ENCODE results near the gene CALD1.
"Not testable (repeated sequence)": the region's sequence is repeated elsewhere in the genome, so short reads cannot be mapped to it uniquely, and the experiment has no call there.

CALD1 gene

GRCh38 chr7:134957005-134957404 lies 177.6 kb downstream of the CALD1 start:
- H3K4me3 ChIP-seq (ENCODE audit: control insufficient read depth, low read depth, low read length): no peak overlapping the region
- DNase-seq (ENCODE audit: low read depth): no peak
- TF ChIP-seq, protein P1, sequence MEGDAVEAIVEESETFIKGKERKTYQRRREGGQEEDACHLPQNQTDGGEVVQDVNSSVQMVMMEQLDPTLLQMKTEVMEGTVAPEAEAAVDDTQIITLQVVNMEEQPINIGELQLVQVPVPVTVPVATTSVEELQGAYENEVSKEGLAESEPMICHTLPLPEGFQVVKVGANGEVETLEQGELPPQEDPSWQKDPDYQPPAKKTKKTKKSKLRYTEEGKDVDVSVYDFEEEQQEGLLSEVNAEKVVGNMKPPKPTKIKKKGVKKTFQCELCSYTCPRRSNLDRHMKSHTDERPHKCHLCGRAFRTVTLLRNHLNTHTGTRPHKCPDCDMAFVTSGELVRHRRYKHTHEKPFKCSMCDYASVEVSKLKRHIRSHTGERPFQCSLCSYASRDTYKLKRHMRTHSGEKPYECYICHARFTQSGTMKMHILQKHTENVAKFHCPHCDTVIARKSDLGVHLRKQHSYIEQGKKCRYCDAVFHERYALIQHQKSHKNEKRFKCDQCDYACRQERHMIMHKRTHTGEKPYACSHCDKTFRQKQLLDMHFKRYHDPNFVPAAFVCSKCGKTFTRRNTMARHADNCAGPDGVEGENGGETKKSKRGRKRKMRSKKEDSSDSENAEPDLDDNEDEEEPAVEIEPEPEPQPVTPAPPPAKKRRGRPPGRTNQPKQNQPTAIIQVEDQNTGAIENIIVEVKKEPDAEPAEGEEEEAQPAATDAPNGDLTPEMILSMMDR (IDR thresholded peaks at IDR 0.05; ENCODE audit: control insufficient read depth, insufficient read depth, low read depth, low read length, missing control alignments): no peak

- TF ChIP-seq, protein P1 (IDR thresholded peaks at IDR 0.05; ENCODE audit: control insufficient read depth, insufficient read depth, low read depth, low read length, missing control alignments): no peak
- DNase-seq (ENCODE audit: low read depth): no peak
- H3K4me3 ChIP-seq (ENCODE audit: control insufficient read depth, low read depth, low read length): no peak overlapping the region
Observed at GRCh38 chr7:134959810-134960209, 180.4 kb downstream of the CALD1 start.

GRCh38 chr7:134962270-134962780 lies 182.9 kb downstream of the CALD1 start:
- no peak for DNase-seq (ENCODE audit: low read depth)
- TF ChIP-seq, protein P1 (IDR thresholded peaks at IDR 0.05; ENCODE audit: control insufficient read depth, insufficient read depth, low read depth, low read length, missing control alignments): no peak
- no peak overlapping the region for H3K4me3 ChIP-seq (ENCODE audit: control insufficient read depth, low read depth, low read length)

- H3K4me3 ChIP-seq (ENCODE audit: control insufficient read depth, low read depth, low read length): no peak overlapping the region
- DNase-seq (ENCODE audit: low read depth): no peak
- TF ChIP-seq, protein P1 (IDR thresholded peaks at IDR 0.05; ENCODE audit: control insufficient read depth, insufficient read depth, low read depth, low read length, missing control alignments): no peak
Observed at GRCh38 chr7:134963036-134963435, 183.6 kb downstream of the CALD1 start.

DNA sequence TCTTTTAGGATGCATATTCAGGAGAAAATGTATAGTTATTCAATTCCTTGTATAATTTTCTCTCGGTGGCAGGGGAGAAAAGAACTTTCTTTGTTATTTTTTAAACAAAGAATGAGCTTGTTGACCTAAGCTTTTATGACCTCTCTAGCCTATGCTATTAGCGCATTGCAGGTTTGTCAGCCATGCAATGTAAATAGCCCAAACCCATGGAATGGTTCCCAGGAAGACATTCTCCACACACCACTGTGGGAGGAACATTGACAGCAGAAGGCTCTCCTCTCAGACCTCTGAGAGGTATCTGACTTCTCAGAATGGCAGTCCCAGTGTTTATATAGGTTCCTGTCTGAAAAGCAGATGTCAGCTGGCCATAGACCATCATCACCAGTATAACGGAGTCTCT lies 187.3 kb downstream of the CALD1 start:
- H3K4me3 ChIP-seq (ENCODE audit: control insufficient read depth, low read depth, low read length): no peak overlapping the region
- TF ChIP-seq, protein P1 (IDR thresholded peaks at IDR 0.05; ENCODE audit: control insufficient read depth, insufficient read depth, low read depth, low read length, missing control alignments): no peak
- DNase-seq (ENCODE audit: low read depth): no peak

DNA sequence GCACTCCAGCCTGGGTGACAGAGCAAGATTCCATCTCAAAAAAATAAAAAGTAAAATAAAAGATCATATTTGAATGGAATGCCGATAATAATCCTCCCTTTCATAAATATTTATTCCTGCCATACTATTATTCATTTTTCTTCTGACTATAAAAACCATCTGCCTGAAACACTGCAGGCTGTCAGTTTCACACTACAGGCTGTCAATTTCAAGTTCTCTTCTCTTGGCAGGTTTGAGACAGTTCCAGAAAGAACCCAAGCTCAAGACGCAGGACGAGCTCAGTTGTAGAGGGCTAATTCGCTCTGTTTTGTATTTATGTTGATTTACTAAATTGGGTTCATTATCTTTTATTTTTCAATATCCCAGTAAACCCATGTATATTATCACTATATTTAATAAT lies 188.7 kb downstream of the CALD1 start:
- DNase-seq (ENCODE audit: low read depth): no peak
- H3K4me3 ChIP-seq (ENCODE audit: control insufficient read depth, low read depth, low read length): no peak overlapping the region
- TF ChIP-seq, protein P1 (IDR thresholded peaks at IDR 0.05; ENCODE audit: control insufficient read depth, insufficient read depth, low read depth, low read length, missing control alignments): no peak

DNA sequence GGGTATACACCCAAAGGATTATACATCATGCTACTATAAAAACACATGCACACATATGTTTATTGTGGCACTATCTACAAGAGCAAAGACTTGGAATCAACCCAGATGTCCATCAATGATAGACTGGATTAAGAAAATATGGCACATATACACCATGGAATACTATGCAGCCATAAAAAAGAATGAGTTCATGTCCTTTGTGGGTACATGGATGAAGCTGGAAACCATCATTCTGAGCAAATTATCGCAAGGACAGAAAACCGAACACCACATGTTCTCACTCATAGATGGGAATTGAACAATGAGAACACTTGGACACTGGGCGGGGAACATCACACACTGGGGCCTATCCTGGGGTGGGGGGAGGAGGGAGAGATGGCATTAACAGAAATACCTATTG lies 202.2 kb downstream of the CALD1 start:
- not testable (repeated sequence) for H3K4me3 ChIP-seq (ENCODE audit: control insufficient read depth, low read depth, low read length); DNase-seq (ENCODE audit: low read depth)
